Measurements from ENCODE around the gene RASGRF1.

The RASGRF1 gene

DNA sequence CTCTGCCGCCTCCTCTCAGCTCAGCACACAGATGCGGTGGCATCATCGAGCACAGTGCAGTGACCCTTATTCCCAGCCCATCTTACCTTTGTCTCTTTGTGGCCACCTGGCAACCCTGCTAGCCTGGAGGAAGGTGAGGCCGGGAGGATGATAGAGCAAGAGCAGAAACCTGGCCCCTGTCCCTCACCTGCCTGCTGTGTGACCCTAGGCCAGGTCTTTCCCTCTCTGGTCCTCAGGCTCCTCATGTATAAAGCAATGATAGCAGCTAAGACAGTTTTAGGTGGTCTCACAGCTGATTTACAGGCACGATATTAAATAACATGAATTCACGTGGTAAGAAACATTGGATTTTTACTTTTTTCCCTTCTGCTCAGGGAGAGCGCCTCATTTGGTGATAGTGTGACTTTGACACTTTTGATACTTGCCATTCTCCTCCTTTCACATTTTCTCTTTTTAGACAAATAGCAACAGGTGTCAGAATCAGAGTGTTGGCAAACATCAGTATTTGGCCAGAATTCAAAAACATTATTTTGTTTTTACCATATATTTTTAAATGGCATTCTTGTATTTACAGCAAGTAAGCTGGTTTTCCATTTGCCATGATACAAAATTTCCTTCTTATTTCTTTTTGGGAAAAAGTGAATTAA lies 116.2 kb downstream of the RASGRF1 start:
- DNase-seq (ENCODE audit: low read depth): no peak
- no peak overlapping the region for H3K4me3 ChIP-seq (ENCODE audit: control insufficient read depth, low read depth, low read length)
- TF ChIP-seq, protein P1, sequence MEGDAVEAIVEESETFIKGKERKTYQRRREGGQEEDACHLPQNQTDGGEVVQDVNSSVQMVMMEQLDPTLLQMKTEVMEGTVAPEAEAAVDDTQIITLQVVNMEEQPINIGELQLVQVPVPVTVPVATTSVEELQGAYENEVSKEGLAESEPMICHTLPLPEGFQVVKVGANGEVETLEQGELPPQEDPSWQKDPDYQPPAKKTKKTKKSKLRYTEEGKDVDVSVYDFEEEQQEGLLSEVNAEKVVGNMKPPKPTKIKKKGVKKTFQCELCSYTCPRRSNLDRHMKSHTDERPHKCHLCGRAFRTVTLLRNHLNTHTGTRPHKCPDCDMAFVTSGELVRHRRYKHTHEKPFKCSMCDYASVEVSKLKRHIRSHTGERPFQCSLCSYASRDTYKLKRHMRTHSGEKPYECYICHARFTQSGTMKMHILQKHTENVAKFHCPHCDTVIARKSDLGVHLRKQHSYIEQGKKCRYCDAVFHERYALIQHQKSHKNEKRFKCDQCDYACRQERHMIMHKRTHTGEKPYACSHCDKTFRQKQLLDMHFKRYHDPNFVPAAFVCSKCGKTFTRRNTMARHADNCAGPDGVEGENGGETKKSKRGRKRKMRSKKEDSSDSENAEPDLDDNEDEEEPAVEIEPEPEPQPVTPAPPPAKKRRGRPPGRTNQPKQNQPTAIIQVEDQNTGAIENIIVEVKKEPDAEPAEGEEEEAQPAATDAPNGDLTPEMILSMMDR (conservative IDR thresholded peaks at IDR 0.05; ENCODE audit: control insufficient read depth, insufficient read depth, low read depth, low read length): no peak

DNA sequence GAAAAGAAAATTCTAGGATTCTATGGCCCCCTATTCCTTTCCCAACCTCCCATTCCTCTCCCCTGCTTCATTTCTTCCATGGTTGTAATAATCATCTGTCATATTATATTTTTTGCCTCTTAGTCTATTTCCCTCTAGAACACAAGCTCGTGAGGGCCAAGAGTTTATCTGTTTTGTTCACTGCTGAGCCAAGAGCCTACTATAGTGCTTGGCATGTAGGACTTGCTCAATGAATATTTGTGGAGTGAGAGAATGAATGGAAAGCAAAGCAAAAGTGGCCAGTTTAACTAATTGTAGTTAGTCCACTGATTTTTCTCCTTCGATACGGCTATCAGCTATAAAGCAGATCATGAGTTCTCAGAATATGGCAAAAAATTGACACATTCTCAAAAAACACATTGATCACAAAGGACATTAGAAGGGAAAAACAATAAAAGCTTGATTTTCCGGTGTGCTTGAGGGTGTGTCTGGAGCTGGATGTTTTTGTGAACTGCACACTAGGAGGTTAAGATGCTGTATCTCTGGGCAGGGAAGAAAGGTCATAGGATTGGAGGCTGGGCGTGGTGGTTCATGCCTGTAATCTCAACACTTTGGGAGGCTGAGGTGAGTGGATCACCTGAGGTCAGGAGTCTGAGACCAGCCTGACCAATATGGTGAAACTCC lies 120.8 kb downstream of the RASGRF1 start:
- TF ChIP-seq, protein P1 (conservative IDR thresholded peaks at IDR 0.05; ENCODE audit: control insufficient read depth, insufficient read depth, low read depth, low read length): no peak
- H3K4me3 ChIP-seq (ENCODE audit: control insufficient read depth, low read depth, low read length): no peak overlapping the region
- DNase-seq (ENCODE audit: low read depth): no peak

DNA sequence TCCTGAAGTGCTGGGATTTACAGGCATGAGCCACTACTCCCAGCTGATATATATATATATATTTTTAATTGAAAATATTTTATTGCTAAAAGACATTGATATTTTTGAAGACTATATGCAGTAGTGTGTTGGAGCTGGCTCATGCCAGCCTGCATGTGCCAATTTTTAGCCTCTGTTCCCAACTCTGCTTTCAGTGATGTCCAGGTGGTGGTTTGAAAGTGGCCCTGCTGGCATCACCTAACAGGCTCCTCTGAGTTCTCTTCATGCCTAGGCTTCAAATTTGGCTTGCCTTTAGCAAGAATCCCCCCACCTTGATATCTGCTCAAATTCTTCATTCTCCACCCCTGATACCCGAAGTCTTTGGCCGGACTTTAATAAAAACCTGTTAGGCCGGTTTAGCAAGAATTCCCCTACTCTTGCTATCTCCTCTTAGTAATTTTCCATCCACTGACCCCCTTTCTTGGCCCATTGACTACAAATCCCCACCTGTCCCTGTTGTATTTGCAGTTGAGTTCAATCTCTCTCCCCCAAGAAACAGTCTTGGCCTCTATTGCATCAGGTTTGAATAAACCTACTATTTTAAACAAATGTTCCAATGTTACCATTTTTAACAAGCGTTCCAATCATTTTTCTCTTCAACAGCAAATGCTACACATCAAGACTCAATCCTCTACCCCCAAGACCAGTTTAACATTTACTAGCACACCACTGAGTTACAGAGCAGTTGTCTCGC lies 121.9 kb downstream of the RASGRF1 start:
- no peak overlapping the region for H3K4me3 ChIP-seq (ENCODE audit: control insufficient read depth, low read depth, low read length)
- no peak for DNase-seq (ENCODE audit: low read depth)
- TF ChIP-seq, protein P1 (conservative IDR thresholded peaks at IDR 0.05; ENCODE audit: control insufficient read depth, insufficient read depth, low read depth, low read length): no peak

DNA sequence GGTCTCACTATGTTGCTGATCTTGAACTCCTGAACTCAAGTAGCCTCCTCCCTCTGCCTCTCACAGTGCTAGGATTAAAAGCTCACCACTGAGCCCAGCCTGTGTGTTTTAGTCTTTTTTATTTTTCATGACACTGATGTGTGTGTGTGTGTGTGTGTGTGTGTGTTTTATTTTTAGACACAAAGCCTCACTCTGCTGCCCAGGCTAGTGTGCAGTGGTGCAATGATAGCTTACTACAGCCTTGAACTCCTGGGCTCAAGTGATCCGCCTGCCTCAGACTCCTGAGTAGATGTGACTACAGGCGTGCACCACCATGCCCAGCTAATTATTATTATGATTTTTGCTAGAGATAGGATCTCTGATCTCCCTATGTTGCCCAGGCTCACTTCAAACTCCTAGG lies 122.5 kb downstream of the RASGRF1 start:
- no peak for DNase-seq (ENCODE audit: low read depth)
- no peak overlapping the region for H3K4me3 ChIP-seq (ENCODE audit: control insufficient read depth, low read depth, low read length)
- TF ChIP-seq, protein P1 (conservative IDR thresholded peaks at IDR 0.05; ENCODE audit: control insufficient read depth, insufficient read depth, low read depth, low read length): no peak

DNA sequence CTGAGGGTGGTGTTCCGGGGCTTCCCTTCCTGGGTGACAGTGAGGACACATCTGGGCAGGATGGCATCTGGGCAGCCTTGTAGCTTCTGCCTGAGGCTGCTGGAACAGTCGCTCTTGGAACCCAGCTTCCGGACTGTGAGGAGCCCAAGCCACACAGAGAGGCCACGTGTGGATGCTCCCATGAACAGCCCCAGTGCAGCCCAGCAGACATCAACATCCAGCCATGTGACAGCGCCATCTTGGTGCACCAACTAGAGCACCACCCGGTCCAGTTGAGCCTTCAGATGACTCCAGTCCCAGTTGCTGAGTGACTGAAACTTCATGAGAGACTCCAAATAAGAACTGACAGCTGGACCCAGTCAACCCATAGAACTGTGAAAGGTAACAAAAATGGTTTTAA lies 130.3 kb downstream of the RASGRF1 start:
- DNase-seq (ENCODE audit: low read depth): no peak
- TF ChIP-seq, protein P1 (conservative IDR thresholded peaks at IDR 0.05; ENCODE audit: control insufficient read depth, insufficient read depth, low read depth, low read length): no peak

DNA sequence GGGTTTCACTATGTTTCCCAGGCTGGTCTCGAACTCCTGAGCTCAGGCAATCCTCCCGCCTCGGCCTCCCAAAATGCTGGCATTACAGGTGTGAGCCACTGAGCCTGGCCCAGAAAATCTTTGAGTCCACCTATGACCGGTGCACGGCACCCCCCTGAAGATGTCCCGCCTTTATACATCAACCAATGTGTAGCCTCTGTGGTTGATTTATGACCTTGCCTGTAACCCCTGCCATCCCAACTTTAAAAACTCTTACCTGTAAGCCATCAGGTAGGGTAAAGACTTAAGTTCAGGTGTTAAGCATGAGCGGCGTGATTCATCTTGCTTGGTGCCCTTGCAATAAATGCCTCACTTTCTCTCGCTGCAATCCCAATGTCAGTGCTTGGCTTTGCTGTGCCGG lies 131.2 kb downstream of the RASGRF1 start:
- DNase-seq (ENCODE audit: low read depth): no peak
- TF ChIP-seq, protein P1 (conservative IDR thresholded peaks at IDR 0.05; ENCODE audit: control insufficient read depth, insufficient read depth, low read depth, low read length): no peak
- H3K4me3 ChIP-seq (ENCODE audit: control insufficient read depth, low read depth, low read length): no peak overlapping the region

More for the DNA sequence above, 130.3 kb downstream of the RASGRF1 start:
- no peak overlapping the region for H3K4me3 ChIP-seq (ENCODE audit: control insufficient read depth, low read depth, low read length)

Measured in fibroblast of mammary gland (primary cell).